GM18951 (cell line): Measurements from ENCODE around the gene PCNT.
A peak's percentile ranks its signal among the peaks of the same experiment; 100 is the strongest.
"Not testable (repeated sequence)": the region's sequence is repeated elsewhere in the genome, so short reads cannot be mapped to it uniquely, and the experiment has no call there.

Experiments used
- POLR2A ChIP-seq: IDR thresholded peaks from 4 replicates; pipeline ENCODE4 v1.6.1; 2011; ENCODE audit warnings: mild to moderate bottlenecking; ENCODE audit not compliant: insufficient read length, insufficient read depth; ENCODE audit errors: extremely low read depth
- in situ Hi-C: fragments of 300-500 bp; cut with MboI; formaldehyde crosslinking; loops from one replicate; pipeline ENCODE4 v1.12.0; 2022; ENCODE audit warnings: low sequenced_read_pairs, mixed read lengths, inconsistent platforms; ENCODE audit not compliant: unreplicated experiment

The PCNT gene

DNA sequence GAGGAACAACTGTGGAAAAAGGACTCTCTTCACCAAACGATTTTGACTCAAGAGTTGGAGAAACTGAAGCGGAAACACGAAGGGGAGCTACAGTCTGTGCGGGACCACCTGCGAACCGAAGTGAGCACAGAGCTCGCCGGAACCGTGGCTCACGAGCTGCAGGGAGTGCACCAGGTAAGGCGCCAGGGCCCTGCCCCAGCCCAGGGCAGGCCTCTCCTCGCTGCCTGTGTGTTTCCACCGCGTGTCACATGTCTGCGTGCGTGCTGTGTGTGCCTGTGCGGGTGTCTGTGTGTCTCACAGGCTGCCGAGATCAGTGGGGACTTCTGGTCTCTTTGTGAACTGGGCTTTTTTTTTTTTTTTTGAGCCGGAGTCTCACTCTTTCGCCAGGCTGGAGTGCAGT lies 43.0 kb downstream of the PCNT start:
- in situ Hi-C loops, result no loop called here
- TF ChIP-seq POLR2A, result no peak

DNA sequence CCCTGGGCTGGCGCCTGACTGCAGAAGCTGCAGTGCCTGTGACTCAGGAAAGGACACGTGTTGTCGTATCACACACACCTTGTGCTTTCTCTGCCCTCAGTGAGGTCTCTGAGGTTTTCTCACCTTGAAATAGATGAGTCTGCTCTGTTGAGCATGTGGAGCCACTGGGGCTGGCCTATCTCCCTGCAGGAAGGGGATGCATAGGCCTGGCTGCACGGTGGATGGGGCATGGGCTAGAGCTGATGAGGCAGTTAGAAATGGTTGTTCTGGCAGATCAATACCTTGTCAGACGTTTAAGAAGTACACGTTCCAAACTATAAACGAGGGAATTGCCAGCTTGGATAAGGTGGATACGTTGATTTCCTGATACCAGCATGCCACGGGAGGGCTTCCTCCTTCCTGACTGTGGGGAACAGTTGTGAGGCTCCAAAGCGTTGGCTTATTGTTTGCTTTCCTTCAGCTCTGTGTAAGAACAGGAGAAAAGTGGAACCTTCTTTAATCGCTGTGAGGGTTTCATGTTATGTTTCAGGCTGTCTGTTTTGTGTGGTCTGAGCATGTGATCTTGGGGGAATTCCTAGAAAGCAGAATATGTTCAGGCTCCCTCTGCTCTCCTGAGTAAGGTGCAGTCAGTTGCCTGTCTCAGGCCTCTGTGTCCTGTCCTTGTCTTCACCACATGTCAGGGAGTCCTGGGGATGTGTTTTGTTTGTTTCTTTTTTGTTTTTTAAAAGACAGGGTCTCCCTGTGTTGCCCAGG lies 44.8 kb downstream of the PCNT start:
- peak; percentile 51 for TF ChIP-seq POLR2A
- in situ Hi-C loops, result no loop called here

DNA sequence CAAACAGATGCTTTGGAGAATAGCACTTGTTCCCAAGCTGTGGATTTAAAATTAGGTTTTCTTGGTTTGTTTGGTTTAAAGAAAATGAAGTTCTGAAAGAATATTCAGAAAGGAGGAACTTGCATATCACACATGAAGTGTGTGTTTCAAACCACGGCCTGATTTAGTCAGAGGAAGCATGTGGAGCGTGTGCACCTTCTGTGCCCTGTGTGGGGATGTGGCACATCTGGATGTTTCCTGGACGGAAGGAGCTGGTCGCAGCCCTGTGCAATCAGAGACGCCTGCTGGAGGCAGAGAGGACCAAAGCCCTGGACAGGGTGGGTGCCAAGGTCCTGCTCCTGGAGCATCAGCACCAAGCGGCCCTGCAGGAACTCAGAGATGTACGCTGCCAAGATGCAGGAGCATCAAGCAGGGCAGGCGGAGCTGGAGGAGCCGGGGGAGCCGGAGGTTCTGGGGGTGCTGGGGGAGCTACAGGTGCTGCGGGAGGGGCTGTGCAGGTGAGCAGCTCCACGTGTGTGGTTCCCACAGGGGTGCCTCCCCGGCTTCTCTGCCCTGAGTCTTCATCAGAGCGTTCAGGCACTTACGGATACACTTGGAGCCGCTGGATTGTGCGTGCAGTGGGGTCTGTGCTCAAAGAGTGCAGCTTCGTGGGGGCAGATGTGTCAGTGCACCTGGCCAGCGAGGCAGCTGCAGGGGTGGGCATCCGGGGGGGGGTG lies 45.7 kb downstream of the PCNT start:
- no peak for TF ChIP-seq POLR2A
- in situ Hi-C loops, result no loop called here

DNA sequence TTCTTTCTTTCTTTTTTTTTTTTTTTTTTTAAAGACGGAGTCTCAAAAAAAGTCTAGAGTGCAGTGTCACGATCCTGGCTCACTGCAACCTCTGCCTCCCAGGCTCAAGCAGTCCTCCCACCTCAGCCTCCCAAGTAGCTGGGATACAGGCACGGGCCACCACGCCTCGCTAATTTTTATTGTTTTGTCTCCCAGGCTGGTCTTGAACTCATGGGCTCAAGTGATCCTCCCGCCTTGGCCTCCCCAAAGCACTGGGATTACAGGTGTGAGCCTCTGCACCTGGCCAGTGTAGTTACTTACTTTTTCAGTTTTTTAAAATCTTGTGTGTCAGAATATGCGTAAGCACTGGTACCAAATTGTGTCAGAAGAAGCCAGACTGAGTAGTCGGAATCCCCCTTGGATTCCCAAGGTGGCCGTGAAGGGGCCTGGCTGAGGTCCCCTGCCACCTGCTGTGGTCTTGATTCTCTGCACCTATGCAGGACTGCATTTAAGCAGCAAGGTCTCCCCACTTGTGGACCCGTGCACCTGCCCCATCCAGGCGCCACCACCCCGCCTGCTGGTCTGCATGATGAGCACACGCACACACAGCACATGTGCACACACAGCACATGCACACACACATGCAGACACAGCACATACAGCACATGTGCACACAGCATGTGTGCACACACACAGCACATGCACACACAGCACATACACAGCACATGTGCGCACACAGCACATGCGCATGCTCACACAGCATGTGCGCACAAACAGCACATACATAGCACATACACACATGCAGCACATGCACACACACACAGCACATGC lies 47.5 kb downstream of the PCNT start:
- in situ Hi-C loops, result no loop called here
- no peak for TF ChIP-seq POLR2A

DNA sequence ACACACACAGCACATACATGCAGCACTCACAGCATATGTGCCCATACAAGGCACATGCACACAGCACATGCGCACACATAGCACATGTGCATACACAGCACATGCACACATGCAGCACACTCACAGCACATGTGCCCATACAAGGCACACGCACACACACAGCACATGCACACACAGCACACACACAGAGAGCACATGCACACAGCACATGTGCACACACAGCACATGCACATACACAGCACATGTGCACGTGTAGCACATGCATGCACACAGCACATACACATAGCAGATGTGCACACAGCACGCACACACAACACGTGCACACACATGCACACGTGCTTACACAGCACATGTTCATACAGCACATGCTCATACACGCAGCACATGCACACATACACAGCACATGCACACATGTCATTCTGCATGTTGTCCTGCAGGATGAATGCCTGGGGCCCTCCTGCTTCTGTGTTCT lies 48.1 kb downstream of the PCNT start:
- TF ChIP-seq POLR2A, result no peak
- in situ Hi-C loops, result no loop called here

DNA sequence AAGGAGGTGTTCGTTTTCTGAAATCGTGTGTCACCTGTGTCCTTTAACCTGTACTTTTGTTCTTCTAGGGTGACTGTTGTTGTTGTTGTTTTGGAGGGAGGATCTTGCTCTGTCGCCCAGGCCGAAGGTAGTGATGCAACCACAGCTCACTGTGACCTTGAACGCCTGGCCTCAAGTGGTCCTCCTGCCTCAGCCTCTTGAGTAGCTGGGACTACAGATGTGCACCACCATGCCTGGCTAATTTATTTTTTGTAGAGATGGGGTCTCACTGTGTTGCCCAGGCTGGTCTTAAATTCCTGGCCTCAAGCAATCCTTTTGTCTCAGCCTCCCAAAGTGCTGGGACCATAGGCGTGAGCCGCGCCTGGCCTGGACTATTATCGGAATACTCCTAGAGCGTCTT lies 49.0 kb downstream of the PCNT start:
- in situ Hi-C loops, result not testable (repeated sequence)

DNA sequence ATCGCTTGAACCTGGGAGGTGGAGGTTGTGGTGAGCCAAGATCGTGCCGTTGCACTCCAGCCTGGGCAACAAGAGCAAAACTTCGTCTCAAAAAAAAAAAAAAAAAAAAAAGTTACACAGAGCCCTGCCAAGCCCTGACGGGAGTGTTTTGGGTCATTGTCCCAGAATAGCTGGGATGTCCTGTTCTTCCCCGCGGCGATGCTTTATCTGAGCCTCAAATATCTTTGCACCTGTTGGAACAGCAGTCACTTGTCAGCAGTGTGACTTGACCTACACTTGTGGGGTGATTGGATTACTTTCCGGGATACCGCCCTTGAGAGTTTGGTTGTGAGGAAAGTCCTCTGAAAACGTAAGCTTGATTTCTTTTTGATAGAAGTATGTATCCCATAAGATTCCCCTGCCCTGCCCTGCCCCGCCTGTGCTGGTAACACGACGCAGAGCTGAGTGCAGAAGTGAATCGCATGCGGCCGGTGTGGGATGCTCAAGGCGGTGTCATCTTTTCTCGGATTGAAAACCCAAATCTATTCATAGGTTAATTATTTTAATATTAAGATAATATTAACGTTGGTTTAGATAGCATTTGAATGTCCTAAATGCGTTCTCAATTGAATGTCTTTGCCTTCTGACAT lies 50.9 kb downstream of the PCNT start:
- in situ Hi-C loops, result no loop called here
- TF ChIP-seq POLR2A, result no peak

DNA sequence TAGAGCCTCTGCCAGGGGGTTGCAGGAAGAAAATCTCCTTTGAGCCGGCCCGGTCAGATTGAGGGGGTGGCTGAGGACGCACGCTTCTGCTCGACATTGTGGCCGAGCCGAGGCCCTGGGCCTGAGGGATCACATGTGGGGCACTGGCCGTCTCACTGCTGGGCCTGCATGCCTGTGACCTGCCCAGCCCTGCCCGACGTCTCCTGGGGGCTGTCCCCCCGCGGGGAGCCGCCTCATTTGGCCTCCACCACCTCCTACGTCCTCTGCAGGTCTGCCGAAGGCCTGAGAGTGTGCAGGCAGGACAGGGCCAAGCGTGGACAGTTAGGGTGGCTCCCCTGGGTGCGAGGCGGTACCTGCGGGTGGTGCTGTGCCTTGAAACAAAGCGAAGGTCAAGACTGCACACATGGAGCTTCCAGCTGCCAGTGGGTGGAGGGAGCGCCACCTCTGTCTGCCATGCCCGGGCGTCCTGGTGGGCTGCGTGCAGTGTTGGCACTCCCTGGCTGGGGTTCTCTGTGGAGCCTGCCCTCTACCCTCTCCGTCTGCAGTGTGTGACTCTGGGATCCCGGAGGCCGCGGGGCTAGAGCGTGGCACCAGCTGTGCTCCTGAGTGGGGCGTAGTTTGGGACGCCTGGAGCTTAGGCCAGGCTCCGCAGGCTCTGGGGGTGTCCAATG lies 51.7 kb downstream of the PCNT start:
- no peak for TF ChIP-seq POLR2A
- in situ Hi-C loops, result no loop called here

DNA sequence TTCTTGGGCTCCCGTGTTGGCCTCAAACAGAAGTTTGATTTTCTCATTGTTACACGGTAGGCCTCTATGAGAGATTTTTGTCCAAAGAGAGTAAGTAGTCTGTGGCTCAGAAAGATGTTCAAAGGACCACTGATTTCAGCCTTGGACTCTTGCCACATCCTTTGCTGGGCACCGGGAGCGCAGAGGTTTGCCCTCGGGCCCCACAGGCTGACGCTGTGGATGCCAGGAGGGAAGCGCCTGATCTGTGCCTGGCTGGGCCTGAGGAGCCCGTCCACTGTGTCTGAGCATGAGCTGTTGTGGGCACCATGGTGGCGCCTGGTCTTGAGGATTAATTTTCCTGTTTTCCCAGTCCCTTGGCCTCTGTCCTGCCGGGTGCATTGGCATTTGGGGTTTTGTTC lies 52.3 kb downstream of the PCNT start:
- TF ChIP-seq POLR2A, result no peak

DNA sequence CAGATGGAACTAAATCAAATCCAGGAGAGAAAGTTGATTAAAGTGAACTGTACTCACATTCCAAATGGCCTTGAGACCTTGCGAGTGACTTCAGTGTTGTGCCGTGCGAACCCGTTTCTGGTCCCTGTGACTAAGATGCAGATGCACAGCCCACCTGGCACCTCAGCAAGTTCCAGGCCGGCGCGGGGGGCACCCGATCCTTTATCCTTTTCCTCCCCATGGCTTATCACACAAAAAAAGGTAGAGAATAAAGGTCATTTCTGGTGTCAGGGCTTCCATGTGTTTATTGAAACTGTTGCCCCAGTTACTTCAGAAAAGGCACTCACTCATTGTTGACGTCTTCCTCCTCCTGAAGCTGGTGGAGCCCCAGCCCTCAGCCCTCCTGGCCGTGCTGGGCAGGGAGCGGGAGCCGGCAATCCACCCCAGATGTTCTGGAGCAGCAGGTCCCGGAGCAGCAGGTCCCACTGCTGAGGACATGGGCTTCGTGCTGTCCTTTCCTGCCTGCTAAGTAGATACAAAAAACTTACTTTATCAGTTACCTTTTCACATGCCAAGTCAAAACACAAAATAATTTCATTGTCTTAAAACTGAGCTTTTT lies 53.0 kb downstream of the PCNT start:
- no peak for TF ChIP-seq POLR2A
- in situ Hi-C loops, result no loop called here

More for the DNA sequence above, 52.3 kb downstream of the PCNT start:
- in situ Hi-C loops, result no loop called here

DNA sequence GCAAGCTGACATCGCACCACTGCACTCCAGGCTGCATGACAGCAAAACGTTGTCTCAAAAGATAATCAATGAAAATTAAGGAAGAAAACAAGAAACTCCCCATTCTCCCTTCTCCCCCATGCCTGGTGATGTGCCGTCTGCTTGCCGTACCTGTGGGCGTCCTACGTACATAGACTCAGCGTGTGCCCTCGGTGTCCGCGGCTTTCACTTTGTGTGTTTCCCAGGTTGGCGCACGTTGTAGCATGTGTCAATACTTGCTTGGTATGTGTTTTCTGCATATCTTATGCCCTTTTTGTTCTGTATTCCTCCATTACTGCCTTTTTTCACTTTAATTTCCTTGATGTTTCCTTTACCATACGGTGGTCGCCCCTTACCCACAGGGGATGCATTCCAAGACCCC lies 53.8 kb downstream of the PCNT start:
- in situ Hi-C loops, result no loop called here
- TF ChIP-seq POLR2A, result no peak

DNA sequence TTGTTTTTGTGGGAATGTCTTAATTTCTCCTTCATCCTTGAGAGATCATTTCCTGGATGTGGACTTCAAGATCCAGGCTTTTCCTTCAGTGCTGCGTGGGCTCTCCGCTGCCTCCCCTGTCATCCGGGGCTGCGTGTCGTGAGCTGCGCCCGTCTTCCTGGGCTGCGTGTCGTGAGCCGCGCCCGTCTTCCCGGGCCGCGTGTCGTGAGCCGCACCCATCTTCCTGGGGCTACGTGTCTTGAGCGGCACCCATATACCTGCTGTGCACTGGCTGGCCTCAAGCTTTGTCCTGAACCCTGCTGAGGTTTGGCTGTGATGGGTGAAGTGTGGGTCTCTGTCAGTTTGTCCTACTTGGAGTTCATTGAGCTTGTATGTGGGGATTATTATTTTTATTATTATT lies 55.1 kb downstream of the PCNT start:
- in situ Hi-C loops, result no loop called here
- no peak for TF ChIP-seq POLR2A
